CD14-positive monocyte (primary cell): ENCODE results near the gene LAMA1. TPM values are rescaled to one million over a fixed set of nuclear protein-coding genes. Genes with fewer than 3 reads are reported as not detected.

Experiments
- DNase-seq, 3 donors: peaks; one replicate each; pipeline ENCODE4 v3.0.0-alpha.2; 2011 to 2022
- H2AFZ ChIP-seq: 2 replicates; pipeline ENCODE4 v1.6.0; 2012; ENCODE audit warnings: mild to moderate bottlenecking, low read depth, low read length, inconsistent platforms; ENCODE audit not compliant: insufficient read depth, poor library complexity, severe bottlenecking
- H3K27ac ChIP-seq, 2 donors: 1 replicate in 1 of 2; 2 replicates in 1 of 2; pipeline ENCODE4 v1.5.1; 2012 to 2013; ENCODE audit warnings: low read length in 2 of 2, control low read depth in 1 of 2, inconsistent platforms in 1 of 2, low read depth in 1 of 2, mild to moderate bottlenecking in 1 of 2
- H3K27me3 ChIP-seq, 2 donors: one replicate each; pipeline versions ENCODE4 v1.6.0 to v1.6.1; 2011 to 2013; ENCODE audit warnings: low read length in 2 of 2; ENCODE audit not compliant: control insufficient read depth in 2 of 2, insufficient read depth in 2 of 2
- H3K36me3 ChIP-seq, 2 donors: replicated peaks in 1 of 2; 1 replicate in 1 of 2; 2 replicates in 1 of 2; pipeline versions ENCODE4 v1.5.1 to v1.6.1; 2012 to 2013; ENCODE audit warnings: low read length in 2 of 2, control low read depth in 1 of 2, inconsistent platforms in 1 of 2, mild to moderate bottlenecking in 1 of 2; ENCODE audit not compliant: insufficient read depth in 2 of 2, control insufficient read depth in 1 of 2
- H3K4me1 ChIP-seq, 2 donors: 1 replicate in 1 of 2; 2 replicates in 1 of 2; pipeline versions ENCODE4 v1.5.1 to v1.6.1; 2012 to 2013; ENCODE audit warnings: low read length in 2 of 2, control low read depth in 1 of 2, inconsistent platforms in 1 of 2, mild to moderate bottlenecking in 1 of 2, moderate library complexity in 1 of 2; ENCODE audit not compliant: insufficient read depth in 2 of 2, control insufficient read depth in 1 of 2
- H3K4me2 ChIP-seq: replicated peaks from 2 replicates; pipeline ENCODE3; 2012; ENCODE audit warnings: low read length, moderate library complexity, mild to moderate bottlenecking; ENCODE audit not compliant: poor library complexity, severe bottlenecking; ENCODE audit errors: extremely low read depth
- H3K4me3 ChIP-seq, 3 experiments: fragments of 200-600 bp in 1 of 3; sonication (generic) in 1 of 3; replicated peaks in 1 of 3; 1 replicate in 2 of 3; 2 replicates in 1 of 3; pipeline ENCODE4 v1.5.1; 2011 to 2013; ENCODE audit warnings: low read length in 3 of 3, mild to moderate bottlenecking in 3 of 3, control low read depth in 2 of 3, low read depth in 2 of 3, inconsistent platforms in 1 of 3, moderate library complexity in 1 of 3
- H3K79me2 ChIP-seq: 2 replicates; pipeline ENCODE4 v1.6.0; 2012; ENCODE audit warnings: mild to moderate bottlenecking, control low read depth, inconsistent platforms, low read length, moderate library complexity; ENCODE audit not compliant: insufficient read depth
- H3K9ac ChIP-seq: 2 replicates; pipeline ENCODE4 v1.6.0; 2017; ENCODE audit warnings: low read length, mild to moderate bottlenecking; ENCODE audit not compliant: insufficient read depth, poor library complexity, severe bottlenecking
- H3K9me3 ChIP-seq, 2 donors: replicated peaks in 1 of 2; 1 replicate in 1 of 2; 2 replicates in 1 of 2; pipeline versions ENCODE4 v1.5.1 to v1.6.1; 2012 to 2013; ENCODE audit warnings: low read length in 2 of 2, control low read depth in 1 of 2; ENCODE audit not compliant: control insufficient read depth in 1 of 2, insufficient read depth in 1 of 2
- H4K20me1 ChIP-seq: 2 replicates; pipeline ENCODE4 v1.6.0; 2012; ENCODE audit warnings: mild to moderate bottlenecking, low read length, control low read depth, moderate library complexity; ENCODE audit not compliant: insufficient read depth
- H3K27ac Mint-ChIP-seq, 7 donors: one replicate each; pipeline ENCODE4 v1.8.0; 2020; ENCODE audit warnings: mild to moderate bottlenecking in 7 of 7, mixed read lengths in 7 of 7, moderate library complexity in 6 of 7, inconsistent platforms in 2 of 7
- H3K27me3 Mint-ChIP-seq, 3 donors: one replicate each; pipeline ENCODE4 v1.8.0; 2021 to 2022; ENCODE audit warnings: low read depth in 3 of 3, mild to moderate bottlenecking in 3 of 3, mixed read lengths in 3 of 3, moderate library complexity in 3 of 3, inconsistent platforms in 1 of 3
- H3K36me3 Mint-ChIP-seq, 2 donors: one replicate each; pipeline ENCODE4 v1.8.0; 2020; ENCODE audit warnings: mixed read lengths in 2 of 2, inconsistent platforms in 1 of 2, mild to moderate bottlenecking in 1 of 2
- H3K4me1 Mint-ChIP-seq: one replicate; pipeline ENCODE4 v1.8.0; 2020; ENCODE audit warnings: mild to moderate bottlenecking, mixed read lengths
- H3K4me3 Mint-ChIP-seq, 2 donors: one replicate each; pipeline ENCODE4 v1.8.0; 2020; ENCODE audit warnings: mild to moderate bottlenecking in 2 of 2, mixed read lengths in 2 of 2, moderate library complexity in 1 of 2
- H3K9me3 Mint-ChIP-seq, 7 donors: one replicate each; pipeline ENCODE4 v1.8.0; 2020 to 2022; ENCODE audit warnings: mixed read lengths in 7 of 7, mild to moderate bottlenecking in 6 of 7, moderate library complexity in 6 of 7, inconsistent platforms in 2 of 7
- CTCF ChIP-seq: fragments of 200-600 bp; IDR thresholded peaks from one replicate; pipeline ENCODE4 v1.8.0; 2022; ENCODE audit warnings: antibody characterized with exemption, mild to moderate bottlenecking
- WGBS: methylation state at CpG from one replicate; pipeline ENCODE4 v1.1.5; 2013; ENCODE audit warnings: missing lambda C conversion rate; ENCODE audit not compliant: insufficient coverage; 5-methylcytosine and 5-hydroxymethylcytosine counted together
- intact Hi-C, 2 donors: fragments of 100-400 bp; cut with micrococcal nuclease; formaldehyde crosslinking; loops; one replicate each; pipeline versions ENCODE4 v1.15.0 to v1.15.1; 2023
- polyA plus RNA-seq, 3 donors: library from polyadenylated mRNA; depleted of rRNA in 1 of 3; unstranded in 2 of 3; stranded (reverse) in 1 of 3; fragments of 300-500 nt in 2 of 3; fragments of >200 nt in 1 of 3; fragmentation: Illumina TruSeq in 2 of 3; gene quantifications; 1 replicate in 2 of 3; 2 replicates in 1 of 3; pipeline ENCODE4 v1.2.3, GENCODE V29; 2012 to 2021

The LAMA1 gene
- polyA plus RNA-seq, 3 donors: not detected

GRCh38 chr18:7066965-7067555 is 50.5 kb downstream of the LAMA1 start:
- no peak overlapping the region for H3K4me2 ChIP-seq
- no peak overlapping the region for H3K27ac Mint-ChIP-seq
- 83% methylated on average over 1 of the region's 4 CpGs for WGBS
- no peak overlapping the region for H2AFZ ChIP-seq
- H3K4me3 ChIP-seq: no peak overlapping the region
- no peak overlapping the region for H3K4me3 Mint-ChIP-seq
- no peaks in the 10 kb centered on the region for H3K79me2 ChIP-seq
- H3K9me3 ChIP-seq: no peaks in the 10 kb centered on the region
- no peaks in the 10 kb centered on the region for H3K36me3 ChIP-seq
- no peak for TF ChIP-seq CTCF
- intact Hi-C loops: no loop called here
- H3K36me3 Mint-ChIP-seq: no peaks in the 10 kb centered on the region
- H3K27me3 ChIP-seq: no peaks in the 10 kb centered on the region
- H3K27ac ChIP-seq: no peak overlapping the region
- H4K20me1 ChIP-seq: no peaks in the 10 kb centered on the region
- no peaks in the 10 kb centered on the region for H3K4me1 Mint-ChIP-seq
- peaks cover 2 to 8% (median 4%) of the 10 kb centered on the region in 3 donors for H3K27me3 Mint-ChIP-seq
- H3K9me3 Mint-ChIP-seq: peaks cover 0 to 5% (median 0%) of the 10 kb centered on the region in 7 donors
- no peaks in the 10 kb centered on the region for H3K4me1 ChIP-seq
- no peak for DNase-seq
- H3K9ac ChIP-seq: no peak overlapping the region

- Histone ChIP-seq H3K27ac (no peak overlapping the region), H3K4me2 (no peak overlapping the region), H3K9ac (no peak overlapping the region), H2AFZ (no peak overlapping the region), H3K27me3 (no peaks in the 10 kb centered on the region), H3K4me3 (no peak overlapping the region), H3K36me3 (no peaks in the 10 kb centered on the region), H3K4me1 (no peaks in the 10 kb centered on the region), H4K20me1 (no peaks in the 10 kb centered on the region), H3K79me2 (no peaks in the 10 kb centered on the region), H3K9me3 (no peaks in the 10 kb centered on the region)
- no peaks in the 10 kb centered on the region for H3K36me3 Mint-ChIP-seq
- H3K9me3 Mint-ChIP-seq: peaks cover 0 to 5% (median 0%) of the 10 kb centered on the region in 7 donors
- 93% methylated on average over 4 of the region's 5 CpGs for WGBS
- intact Hi-C loops: no loop called here
- no peak overlapping the region for H3K4me3 Mint-ChIP-seq
- peaks cover 2 to 9% (median 4%) of the 10 kb centered on the region in 3 donors for H3K27me3 Mint-ChIP-seq
- TF ChIP-seq CTCF: no peak
- no peaks in the 10 kb centered on the region for H3K4me1 Mint-ChIP-seq
- no peak for DNase-seq
- H3K27ac Mint-ChIP-seq: no peak overlapping the region
These were observed 51.9 kb downstream of the LAMA1 start for GRCh38 chr18:7065736-7066135.
